ENCODE results near the gene YKT6. TPM values are rescaled to one million over a fixed set of nuclear protein-coding genes. Genes with fewer than 3 reads are reported as not detected.

The YKT6 gene
- total and polyA plus RNA-seq, 8 donors = 57.0 to 88.2 (median 65.4) TPM

DNA sequence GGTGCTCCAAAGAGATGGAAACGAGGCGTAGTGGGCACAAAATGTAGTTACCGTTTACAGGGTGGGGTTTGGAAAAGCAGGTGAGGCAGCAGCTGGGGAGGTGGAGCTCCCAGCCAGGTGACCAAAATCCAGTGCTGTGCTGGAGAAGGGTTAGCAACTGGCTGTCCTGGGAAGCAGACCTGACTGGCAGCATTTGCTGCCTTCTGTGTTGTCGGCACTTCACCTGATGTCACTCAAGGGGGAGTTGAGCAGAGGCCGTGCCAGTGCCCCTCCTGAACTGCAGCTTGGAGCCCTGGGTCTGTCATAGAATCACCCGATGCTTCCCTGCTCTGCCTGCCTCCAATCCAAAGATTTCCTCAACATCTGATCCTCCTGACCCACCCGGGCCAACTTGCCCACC, 24.3 kb upstream of the YKT6 start:
- ATAC-seq = no peak
- DNase-seq = no peak
- H3K27me3 ChIP-seq = peaks cover 0 to 30% of the 10 kb centered on the region in 2 donors
- intact Hi-C loops (cut with DNase I) = no loop called here
- no peak overlapping the region for H3K27ac ChIP-seq
- no peaks in the 10 kb centered on the region for H3K36me3 ChIP-seq
- no peak overlapping the region for H3K4me3 ChIP-seq
- no peaks in the 10 kb centered on the region for H3K9me3 ChIP-seq
- no peaks in the 10 kb centered on the region for H3K4me1 ChIP-seq
- TF ChIP-seq, protein P1, sequence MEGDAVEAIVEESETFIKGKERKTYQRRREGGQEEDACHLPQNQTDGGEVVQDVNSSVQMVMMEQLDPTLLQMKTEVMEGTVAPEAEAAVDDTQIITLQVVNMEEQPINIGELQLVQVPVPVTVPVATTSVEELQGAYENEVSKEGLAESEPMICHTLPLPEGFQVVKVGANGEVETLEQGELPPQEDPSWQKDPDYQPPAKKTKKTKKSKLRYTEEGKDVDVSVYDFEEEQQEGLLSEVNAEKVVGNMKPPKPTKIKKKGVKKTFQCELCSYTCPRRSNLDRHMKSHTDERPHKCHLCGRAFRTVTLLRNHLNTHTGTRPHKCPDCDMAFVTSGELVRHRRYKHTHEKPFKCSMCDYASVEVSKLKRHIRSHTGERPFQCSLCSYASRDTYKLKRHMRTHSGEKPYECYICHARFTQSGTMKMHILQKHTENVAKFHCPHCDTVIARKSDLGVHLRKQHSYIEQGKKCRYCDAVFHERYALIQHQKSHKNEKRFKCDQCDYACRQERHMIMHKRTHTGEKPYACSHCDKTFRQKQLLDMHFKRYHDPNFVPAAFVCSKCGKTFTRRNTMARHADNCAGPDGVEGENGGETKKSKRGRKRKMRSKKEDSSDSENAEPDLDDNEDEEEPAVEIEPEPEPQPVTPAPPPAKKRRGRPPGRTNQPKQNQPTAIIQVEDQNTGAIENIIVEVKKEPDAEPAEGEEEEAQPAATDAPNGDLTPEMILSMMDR (IDR thresholded peaks at IDR 0.05) = no peak

DNA sequence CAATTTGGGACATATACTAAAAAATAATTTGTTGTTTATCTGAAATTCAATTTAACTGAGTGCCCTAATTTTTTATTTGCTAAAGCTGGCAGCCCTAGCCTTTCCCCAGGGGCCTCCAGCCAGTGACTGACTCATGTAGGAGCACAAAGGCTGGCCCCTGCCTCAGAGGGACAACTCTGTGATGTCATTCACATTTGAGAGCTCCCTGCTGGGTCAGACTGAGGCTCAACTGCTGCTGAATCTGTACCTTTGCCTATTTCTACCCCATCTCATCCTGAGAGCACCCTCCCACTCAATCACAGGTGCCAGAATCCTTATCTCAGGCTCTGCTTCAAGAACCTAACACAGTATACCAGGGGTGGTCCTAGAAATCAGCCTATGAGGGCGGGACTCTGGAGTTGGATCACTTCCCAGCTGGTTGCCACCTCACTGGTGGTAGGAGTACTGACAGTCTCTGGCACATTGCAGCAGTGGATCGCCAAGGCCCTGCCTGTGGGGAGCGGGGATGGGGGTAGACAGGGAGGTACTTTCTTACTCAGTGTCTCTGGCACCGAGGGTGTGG, 23.1 kb upstream of the YKT6 start:
- peak; percentile 26 for ATAC-seq
- H3K4me1 ChIP-seq = no peaks in the 10 kb centered on the region
- TF ChIP-seq, protein P1 (IDR thresholded peaks at IDR 0.05) = no peak

DNA sequence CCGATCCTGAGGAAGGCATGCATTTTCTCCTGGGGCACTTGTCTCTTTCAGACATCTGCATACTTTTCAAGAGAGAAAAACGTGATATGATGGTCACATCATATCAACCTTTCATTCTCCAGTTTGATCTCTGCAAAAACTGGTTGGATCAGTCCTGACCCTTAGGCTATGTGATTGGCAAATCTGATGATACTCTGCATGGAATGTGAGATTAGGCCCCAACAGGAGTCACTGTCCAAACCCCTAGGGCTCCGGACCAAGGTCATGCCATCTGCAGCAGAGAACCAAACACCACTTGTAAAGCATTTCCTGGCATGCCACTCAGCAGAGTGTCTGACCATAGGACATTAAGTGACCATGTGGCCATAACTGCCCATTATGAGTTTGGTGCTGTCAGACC, 20.1 kb upstream of the YKT6 start:
- Histone ChIP-seq H3K4me1 (no peaks in the 10 kb centered on the region), H3K4me3 (no peak overlapping the region), H3K36me3 (no peaks in the 10 kb centered on the region), H3K9me3 (peaks cover 0 to 9% of the 10 kb centered on the region in 2 donors), H3K27me3 (peaks cover 0 to 38% of the 10 kb centered on the region in 2 donors), H3K27ac (no peak overlapping the region)
- no peak for ATAC-seq
- no peak for DNase-seq
- intact Hi-C loops (cut with DNase I) = no loop called here
- TF ChIP-seq, protein P1 (IDR thresholded peaks at IDR 0.05) = no peak

More for the DNA sequence above, 23.1 kb upstream of the YKT6 start:
- no peaks in the 10 kb centered on the region for H3K36me3 ChIP-seq
- H3K4me3 ChIP-seq = no peak overlapping the region
- no peak overlapping the region for H3K27ac ChIP-seq
- peaks cover 0 to 35% of the 10 kb centered on the region in 2 donors for H3K27me3 ChIP-seq
- intact Hi-C loops (cut with DNase I) = no loop called here
- H3K9me3 ChIP-seq = peaks cover 0 to 6% of the 10 kb centered on the region in 2 donors
- DNase-seq = no peak

DNA sequence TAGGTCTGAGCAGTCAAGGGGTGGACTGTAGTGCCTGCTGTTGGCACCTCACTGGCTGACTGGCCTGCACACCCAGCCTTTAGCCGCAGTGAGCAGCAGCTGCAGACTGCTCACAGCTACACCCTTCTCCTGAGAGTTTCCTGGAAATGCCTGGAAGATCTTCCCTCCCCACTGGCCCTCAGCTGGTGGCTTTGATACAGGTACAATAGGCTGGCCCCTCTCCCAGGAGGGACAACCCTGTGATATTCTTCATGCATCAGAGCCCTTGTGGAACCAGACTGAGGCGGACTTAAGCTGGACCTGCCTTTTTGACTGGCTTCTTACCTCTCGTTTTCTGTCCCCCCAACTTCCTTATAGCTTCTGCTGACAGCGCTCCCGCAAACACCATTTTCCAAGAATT, 18.0 kb upstream of the YKT6 start:
- H3K27me3 ChIP-seq = peaks cover 0 to 19% of the 10 kb centered on the region in 2 donors
- H3K4me1 ChIP-seq = no peaks in the 10 kb centered on the region
- TF ChIP-seq, protein P1 (IDR thresholded peaks at IDR 0.05) = no peak
- intact Hi-C loops (cut with DNase I) = no loop called here
- no peaks in the 10 kb centered on the region for H3K36me3 ChIP-seq
- no peak for DNase-seq
- H3K9me3 ChIP-seq = peaks cover 0 to 9% of the 10 kb centered on the region in 2 donors
- ATAC-seq = no peak
- H3K27ac ChIP-seq = no peak overlapping the region
- no peak overlapping the region for H3K4me3 ChIP-seq

DNA sequence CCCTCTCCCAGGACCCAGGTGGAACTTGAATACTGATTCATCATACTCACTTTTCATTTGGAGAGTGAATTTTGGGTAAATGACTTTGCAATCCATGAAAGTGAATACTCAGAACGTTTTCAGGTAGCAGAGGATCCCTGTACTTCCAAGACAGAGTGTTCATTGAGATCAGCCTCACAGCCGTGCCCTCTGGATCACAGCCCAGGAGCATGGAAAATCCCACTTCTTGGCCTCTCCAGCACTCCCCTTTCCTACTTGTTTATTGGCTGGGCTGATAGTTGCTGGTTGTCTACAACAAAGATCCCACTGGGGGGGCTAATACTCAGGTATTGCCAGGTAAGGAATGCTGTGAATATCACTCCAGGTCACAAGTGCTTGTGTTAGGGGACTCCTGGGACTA, 17.4 kb upstream of the YKT6 start:
- ATAC-seq = no peak
- no peak for DNase-seq
- intact Hi-C loops (cut with DNase I) = no loop called here
- Histone ChIP-seq H3K4me1 (no peaks in the 10 kb centered on the region), H3K27ac (no peak overlapping the region), H3K27me3 (peaks cover 0 to 21% of the 10 kb centered on the region in 2 donors), H3K9me3 (peaks cover 0 to 9% of the 10 kb centered on the region in 2 donors), H3K4me3 (no peak overlapping the region), H3K36me3 (no peaks in the 10 kb centered on the region)
- TF ChIP-seq, protein P1 (IDR thresholded peaks at IDR 0.05) = no peak

Measured in left lung (tissue), 10 donors.